Measurements from ENCODE around the gene CAPN3.

Gene CAPN3

DNA sequence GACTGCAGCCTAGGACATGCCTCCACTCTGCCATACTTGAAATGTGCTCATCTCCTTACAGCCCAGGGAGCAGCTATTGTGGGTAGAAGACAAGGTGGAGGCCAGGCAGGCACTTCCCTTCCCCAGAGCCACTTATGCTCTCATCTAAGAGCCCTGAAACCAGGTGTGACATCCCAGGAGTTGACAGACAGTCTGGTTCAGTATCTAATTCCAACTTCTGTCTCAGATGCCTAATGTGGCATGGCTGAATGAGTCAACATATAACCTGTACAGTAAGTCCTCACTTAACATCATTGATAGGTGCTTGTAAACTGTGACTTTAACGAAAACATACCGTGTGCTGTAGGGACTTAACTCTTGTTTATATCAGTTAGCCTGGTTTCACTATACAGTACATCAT lies 1.2 kb upstream of the CAPN3 start:
- no peak for DNase-seq

DNA sequence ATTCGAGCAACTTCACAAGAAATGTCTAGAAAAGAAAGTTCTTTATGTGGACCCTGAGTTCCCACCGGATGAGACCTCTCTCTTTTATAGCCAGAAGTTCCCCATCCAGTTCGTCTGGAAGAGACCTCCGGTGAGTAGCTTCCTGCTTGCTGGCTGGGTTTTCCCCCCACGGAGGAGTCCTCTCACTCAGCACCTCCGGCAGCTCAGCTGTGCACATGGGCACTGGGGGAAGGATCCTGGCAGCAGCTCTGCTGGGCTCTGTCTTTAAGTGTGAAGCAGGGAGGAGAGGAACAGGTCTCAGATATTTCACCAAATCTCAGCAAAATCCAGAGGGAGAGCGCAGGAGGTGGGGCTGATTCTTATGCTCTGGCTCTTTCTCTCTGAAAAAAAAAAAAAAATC lies 684 bp downstream of the CAPN3 start:
- DNase-seq: peak in 1 of 2 donors; percentile 29

DNA sequence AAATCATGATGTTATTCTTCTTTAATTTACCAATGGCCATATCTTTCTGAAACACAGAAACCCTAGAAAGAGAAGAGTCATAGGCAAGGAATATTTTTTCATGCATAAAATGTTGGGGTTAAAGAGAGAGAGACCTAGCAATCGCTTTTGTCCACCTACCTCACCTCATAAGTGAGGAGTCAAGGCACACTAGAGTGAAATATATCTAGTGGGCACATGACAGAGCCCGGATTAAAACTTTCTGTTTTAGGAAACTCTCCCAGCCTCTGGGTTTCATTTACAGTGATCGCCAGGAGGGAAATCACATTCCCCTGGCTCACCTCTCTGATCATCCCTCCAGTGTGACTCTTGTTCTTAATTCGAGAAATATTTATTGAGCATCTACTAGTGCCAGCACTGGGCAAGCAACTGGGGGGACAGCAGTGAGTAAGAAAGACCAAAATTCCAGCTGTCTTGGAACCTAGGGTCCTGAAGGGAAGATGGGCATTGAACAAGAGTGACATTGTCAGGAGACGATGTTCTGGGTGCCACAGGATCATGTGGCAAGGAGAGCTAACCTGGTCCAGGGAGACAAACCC lies 1.3 kb downstream of the CAPN3 start:
- no peak for DNase-seq

DNA sequence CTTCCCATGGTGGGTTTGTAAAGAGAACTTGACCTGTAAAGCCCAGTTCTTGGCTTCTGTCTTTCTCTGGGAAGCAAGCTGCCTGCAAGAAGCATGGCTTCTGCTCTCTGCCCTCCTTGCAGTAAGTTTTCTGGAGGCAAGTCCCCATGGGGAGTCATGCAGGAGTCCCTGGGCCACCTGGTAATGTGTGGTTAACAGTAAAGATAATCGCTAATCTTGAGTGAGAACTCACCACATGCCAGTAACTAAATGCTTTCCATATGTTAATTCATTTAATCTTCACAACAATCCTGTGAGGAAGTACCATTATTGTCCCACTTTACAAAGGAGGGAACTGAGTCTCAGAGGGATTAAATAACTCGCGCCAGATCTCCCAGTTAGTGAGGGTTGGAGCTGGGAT lies 4.2 kb downstream of the CAPN3 start:
- no peak for DNase-seq

DNA sequence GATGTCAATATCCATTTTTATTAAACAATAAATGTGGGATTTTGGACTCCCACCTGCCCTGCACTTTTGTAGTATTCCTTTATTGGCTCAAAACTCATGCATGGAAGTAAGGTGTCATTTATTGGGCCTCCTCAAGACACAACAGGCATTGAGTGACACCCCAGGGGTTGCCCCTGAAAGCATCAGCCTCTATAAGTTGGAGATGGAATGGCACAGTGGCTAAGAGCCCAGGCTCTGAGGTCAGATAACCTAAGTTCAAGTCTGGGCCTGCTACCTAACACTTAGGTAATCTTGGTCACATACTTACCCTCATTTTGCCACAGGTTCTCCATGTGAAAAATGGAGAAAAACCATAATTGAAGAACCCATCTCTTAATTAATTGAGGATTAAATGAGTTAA lies 4.6 kb downstream of the CAPN3 start:
- no peak for DNase-seq

DNA sequence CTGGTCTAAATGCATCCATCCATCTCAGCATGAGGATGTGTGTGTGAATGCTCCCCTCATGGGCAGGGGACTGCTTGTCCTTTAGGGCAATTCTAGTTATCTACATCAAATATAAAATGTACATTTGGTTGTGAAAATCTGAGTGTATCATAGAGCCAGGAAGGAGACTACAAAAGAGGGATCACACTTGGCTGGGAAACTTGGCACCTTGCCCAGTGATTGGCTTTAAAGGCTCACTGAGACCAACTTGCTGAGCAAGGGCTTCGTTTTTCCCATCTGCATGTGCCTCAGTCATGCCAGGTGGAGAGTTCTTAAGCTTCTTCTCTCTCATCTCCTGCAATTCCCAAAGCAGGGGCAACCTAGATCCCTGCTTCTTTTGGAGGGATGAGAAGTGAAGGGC lies 5.2 kb downstream of the CAPN3 start:
- DNase-seq: no peak

DNA sequence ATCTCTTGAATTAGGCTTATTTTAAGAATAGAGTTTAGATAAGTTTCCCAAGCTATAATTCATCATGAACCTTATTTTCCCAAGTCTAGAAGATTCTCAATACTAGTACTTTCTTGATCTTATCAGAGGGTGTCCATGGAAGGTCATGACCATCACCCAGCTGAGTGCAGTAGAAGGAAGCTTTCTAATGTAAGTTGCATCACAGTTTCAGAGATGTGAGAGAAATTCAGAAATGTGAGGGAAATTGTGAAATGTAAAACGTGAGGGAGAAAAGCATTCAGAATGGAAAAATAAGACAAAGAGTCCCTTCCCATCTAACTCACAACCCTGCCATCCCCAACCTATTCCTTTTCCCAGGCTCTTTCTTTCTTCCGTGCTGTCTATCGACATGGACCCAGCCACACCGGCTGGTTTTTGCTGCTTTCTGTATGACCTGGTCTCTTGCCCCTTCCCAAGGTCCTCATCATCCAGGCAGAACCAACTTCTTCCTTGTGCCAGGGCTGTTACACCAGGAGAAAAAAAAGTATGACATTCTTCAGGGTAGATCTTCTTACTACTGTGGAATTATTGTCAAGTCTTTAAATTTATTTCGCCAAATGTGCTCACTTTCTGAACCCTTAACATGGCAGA lies 6.7 kb downstream of the CAPN3 start:
- DNase-seq: peak; percentile 29 to 45

DNA sequence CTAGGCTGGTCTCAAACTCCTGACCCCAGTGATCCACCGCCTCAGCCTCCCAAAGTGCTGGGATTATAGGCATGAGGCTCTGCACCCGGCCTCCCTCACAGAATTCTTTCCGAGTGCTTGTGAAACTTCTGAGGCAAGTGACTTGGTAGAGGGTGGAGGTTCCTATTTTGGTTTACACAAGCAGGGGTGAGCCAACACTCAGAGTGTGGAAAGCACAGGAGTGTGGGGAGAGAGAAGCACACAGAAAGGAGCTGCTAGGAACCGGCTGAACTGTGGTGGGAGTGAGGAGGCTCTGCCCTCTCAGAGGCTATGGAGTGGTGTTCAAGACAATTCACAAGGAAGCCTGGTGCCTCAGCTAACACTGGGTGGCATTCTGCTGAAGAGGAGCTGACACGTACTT lies 7.7 kb downstream of the CAPN3 start:
- DNase-seq: peak; percentile 93 to 95

DNA sequence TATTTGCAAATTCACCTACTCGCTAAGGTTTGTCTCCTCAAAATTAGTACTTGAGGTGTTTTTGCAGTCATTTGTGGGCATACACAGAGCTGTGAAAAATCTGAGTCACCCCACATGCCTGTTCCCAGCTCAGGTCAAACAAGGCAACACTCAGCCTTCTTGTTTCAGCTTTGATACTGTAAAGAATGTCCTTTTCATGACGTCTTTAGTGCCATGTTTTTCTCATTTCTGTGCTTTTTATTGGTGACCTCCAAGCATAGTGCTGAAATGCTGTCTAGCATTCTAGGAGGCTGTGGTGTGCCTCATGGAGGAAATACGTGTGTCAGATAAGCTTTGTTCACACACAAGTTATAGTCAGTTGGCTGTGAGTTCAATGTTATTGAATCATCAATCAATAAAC lies 8.8 kb downstream of the CAPN3 start:
- DNase-seq: no peak

DNA sequence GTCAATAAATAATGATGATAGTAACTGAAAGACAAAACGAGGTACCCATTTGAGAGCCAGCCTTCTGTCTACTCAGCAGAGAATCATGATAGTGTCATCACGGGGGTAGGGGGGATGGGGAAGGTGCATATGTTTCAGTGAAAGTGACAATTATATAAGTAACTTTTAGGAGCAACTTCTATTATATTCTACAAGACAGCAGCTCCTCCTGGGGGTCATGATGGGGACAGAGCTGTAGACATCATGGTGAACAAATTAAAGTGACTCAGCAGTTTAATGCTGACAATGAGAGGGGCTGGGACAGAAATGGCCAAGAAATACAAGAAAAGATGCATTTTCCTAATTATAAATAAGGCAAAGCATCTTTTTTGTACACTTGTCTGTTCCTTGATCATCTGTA lies 11.8 kb downstream of the CAPN3 start:
- peak in 1 of 2 donors; percentile 19 for DNase-seq

DNA sequence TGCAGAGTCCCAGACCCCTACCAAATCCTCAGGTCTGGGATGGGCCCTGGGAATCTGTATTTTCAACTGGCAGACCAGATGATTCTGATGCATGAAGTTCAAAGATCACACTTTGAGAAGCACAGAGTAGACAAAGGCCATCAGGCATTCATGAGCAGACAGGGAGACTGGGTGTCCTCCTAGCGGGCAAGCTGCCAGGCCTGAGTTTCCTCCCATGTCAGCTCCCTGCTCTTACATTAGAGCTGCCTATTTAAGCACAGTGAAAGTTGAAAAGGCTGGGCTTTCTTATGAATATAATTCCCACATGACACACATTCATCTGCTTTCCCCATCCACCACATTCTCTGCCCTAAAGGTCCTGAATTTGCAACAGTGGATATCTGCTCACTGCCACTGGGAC lies 14.0 kb downstream of the CAPN3 start:
- no peak for DNase-seq

DNA sequence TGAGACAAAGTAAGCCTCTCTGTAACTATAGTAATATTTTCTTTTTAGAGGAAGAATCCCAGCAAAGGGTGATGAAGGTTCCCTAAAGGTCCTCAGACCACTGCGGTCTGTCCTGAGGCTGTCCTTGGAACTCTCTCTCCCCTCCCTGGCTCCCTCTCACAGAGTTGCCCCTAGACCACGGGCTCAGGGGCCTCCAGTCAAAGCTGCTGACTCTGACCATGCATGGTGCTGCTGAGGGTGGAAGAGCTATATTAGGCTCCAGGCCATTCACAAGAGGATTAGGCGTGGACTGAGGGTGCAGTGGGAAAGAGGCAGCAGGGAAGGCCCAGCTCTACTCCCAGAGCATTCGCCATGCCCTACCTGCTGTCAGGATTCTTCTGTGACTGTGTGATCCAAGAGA lies 14.6 kb downstream of the CAPN3 start:
- DNase-seq: no peak

DNA sequence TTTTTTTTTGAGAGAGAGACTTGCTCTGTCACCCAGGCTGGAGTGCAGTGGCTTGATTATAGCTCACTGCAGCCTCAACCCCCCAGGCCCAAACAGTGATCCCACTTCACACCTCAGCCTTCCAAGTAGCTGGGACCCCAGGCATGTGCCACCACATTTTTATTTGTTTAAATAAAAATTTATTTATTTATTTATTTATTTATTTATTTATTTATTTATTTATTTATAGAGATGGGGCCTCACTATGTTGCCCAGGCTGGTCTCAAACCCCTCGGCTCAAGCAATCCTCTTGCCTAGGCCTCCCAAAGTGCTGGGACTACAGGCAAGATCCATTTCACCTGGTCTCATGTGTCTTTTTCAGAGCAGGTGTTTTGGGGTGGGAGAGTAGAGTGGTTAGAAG lies 15.5 kb downstream of the CAPN3 start:
- DNase-seq: no peak

DNA sequence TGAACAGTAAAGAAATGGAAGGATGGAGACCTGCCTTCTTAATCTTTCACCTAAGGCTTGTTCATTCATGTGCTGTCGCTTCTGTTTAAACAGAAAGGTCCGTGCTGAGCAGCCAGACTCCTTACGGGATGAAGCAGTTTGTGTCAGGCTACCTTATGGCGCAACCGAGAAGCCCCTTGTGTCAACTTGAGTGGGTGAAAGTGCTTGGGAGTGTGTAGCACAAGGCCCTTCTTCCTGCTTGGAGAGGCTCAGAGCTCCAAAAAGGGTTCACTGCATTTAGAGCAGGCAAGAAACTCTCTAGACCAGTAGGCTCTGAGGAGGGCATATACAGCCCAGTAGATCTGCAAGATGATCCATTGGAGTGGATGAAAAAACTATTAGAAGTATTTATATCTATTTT lies 16.0 kb downstream of the CAPN3 start:
- no peak for DNase-seq

DNA sequence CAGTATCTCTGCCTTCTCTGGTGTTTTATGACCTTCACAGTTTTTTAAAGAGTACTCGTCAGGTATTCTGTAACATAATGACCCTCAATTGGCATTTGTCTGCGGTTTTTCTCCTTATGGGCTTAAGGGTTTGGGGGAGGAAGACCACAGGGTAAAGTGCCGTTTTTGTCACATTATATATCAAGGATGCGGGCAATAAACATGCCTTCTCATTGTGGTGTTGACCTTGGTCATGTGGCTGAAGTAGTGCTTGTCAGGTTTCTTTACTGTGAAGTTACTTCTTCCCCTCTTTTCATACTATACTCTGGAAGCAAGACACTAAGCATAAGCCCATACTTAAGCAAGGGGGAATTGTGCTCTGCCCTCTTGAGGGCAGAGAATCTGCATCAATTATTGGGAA lies 16.6 kb downstream of the CAPN3 start:
- no peak for DNase-seq

DNA sequence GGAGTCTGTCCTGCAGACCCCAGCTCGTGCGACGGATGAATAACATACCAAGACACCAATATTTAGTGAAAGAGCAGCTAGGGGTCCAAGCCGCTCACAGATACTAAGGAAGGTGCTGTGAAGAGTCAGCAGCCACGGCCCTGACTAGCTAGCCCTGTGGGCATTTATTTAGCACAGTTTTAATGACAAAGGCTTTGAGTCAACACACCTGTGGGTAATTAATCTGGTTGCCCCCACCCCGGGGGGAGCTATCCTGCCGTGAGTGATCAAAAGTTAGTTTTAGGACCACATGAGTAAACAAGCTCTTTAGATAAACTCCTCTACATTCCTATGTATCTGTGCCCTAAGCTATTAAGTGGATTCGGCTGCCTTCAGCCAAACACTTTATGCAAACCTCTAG lies 18.7 kb downstream of the CAPN3 start:
- DNase-seq: no peak

DNA sequence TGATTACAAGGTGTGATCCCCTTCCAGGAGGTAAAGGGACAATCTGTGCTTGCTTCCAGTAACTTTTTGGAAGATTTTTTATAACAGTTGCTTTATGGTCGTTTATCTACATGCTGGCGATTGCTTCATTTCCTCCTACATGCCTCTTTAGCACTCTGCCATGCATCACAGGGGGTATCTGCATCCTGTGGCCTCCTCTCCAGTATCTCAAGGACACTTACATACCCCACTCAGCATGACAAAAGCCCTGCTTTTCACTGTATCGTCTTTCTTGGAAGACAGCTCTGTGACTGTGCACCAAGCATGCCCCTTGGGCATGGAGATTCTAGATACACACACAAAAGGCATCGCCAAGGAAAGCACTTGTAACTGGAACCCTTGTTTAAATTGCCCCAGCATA lies 25.3 kb downstream of the CAPN3 start:
- no peak for DNase-seq

DNA sequence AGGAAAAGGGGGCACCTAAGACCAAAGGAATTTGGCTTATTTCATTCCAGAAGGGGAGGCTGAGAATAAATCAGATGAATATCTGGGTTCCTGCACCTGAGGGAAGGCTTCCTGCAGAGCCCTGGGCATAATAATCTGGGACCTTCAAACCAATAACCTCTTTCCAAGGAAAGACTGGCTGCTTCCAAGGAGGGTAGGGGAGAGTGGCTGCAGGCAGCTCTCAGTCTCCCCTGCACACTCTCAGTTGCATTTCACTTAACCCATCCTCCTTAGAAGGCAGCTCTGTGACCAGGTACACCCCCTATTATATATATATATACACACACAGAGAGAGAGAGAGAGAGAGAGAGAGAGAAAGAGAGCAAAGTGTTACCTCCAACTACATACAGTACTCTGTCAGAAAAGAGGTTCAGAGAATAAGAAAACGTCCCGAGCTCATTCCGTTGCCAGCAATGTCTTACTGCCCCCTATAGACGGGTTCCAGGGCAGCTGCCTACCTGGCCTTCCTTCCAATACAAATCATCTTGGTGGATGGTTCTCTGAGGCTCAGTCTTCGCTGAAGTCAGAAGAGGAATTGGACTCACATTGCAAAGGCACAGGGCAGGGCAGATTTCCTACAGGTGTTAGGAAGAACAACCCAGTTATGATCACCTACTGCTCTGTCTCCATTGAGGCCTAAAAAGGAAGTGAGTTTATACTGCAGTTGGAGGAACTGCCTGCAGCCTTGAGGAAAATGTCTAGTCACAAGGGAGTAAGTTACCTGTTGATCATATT lies 26.1 kb downstream of the CAPN3 start:
- DNase-seq: peak in 1 of 2 donors; percentile 56

DNA sequence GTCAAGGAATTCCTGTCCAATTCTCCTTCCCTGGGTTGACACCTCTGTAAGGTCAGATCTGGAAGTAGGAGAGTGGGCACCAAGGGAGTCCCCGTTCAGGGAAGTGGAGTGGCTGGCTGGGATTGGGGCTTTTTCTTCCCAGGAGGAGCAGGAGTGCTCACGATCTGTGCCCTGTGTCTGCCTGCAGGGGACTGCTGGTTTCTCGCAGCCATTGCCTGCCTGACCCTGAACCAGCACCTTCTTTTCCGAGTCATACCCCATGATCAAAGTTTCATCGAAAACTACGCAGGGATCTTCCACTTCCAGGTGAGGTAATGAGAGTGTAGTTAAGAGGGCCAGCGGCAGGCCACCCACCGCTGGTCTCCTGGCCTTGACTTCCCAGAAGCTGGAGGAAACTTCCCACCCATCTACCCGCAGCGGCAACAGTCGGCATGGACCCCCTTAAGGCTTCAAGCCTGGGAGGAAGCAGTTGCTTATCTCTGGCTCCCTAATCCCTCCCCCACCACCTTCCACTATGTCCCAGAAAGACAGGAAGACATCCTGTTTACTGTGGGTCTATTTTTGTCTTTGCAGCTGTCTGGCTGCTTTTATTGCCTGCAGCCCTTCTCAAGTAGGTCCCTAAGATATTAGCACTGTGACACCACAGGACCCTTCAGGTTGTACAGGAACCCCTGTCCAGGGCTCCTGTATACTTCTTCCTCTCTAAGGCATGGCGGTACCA lies 26.8 kb downstream of the CAPN3 start:
- no peak for DNase-seq

DNA sequence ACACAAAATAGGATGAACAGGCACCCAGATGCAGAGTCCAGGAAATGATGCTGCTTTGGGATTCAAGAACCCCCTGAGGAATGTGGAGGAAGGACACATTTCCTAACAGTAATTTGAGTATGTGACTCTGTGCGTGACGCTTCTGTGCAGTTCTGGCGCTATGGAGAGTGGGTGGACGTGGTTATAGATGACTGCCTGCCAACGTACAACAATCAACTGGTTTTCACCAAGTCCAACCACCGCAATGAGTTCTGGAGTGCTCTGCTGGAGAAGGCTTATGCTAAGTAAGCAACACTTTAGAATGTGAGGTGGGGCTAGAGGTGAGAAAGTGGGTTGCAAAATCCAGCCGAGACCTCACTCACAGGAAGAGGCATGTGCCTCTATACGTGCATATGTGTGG lies 28.3 kb downstream of the CAPN3 start:
- no peak for DNase-seq

DNA sequence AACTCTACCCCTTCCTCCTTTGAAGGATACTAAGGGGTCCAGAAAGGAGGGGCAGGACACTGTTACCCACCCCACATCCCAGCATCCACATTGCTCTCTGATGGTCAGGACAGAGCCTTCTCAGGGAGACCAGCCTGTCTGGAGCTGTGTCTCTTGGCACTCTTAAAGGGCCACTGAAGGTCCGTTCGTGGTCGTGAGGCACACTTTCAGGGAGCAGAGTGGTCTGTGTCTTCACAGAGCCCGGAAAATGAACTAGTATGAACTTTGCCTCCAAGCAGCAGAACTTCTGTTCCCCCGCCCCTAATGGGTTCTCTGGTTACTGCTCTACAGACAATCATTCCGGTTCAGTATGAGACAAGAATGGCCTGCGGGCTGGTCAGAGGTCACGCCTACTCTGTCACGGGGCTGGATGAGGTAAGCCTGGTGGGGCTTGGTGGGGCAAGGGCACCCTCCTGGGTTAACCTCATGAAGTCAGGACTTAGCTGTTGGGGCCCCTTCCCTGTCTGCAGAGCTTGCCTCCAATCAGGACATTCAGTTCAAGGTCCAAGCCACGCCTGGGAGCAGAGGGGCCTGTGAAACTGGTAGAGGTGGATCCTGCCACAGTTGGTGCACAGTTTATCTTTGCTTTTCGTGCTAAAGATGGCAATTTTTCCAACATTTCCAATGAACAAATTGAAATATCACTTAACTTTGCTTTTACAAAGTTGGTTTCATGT lies 33.2 kb downstream of the CAPN3 start:
- DNase-seq: no peak

DNA sequence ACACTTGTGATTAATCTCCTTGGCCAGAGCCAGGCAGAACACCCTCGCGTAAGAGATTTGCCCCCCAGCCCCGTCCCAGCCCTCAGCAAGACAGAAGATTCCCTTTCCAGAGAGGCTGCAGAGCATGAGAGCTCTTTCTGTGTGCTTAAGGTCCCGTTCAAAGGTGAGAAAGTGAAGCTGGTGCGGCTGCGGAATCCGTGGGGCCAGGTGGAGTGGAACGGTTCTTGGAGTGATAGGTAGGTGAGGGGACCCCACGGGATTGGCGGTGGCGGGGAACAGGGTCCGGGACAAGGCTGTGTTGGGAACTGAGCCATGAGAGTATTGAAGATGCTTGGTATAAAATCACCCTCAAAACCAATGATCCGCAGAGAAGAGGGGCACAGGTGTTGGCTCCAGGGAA lies 34.8 kb downstream of the CAPN3 start:
- no peak for DNase-seq

DNA sequence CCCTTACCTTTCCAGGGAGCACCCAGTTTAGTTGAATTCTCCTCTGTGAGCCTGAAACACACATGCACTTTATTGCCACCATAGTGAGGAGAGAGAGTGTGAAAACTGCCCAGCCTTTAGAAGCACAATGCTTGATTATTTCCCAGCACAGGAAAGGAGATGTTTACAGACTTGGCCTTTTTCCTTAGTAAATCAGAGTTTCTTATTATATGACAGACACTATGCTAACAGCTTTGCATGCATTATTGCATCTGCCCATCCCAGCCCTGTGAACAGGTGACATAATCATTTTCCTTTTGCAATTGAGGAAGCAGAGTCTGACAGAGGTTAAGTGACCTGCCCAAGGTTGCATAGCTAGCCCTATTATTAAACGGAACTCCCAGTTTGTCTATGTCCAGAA lies 36.5 kb downstream of the CAPN3 start:
- no peak for DNase-seq

Data from inflammatory macrophage treated with lipopolysaccharide for 1 hour (primary cell).